Measurements from ENCODE around the gene WDR33. TPM values are rescaled to one million over a fixed set of nuclear protein-coding genes. Genes with fewer than 3 reads are reported as not detected.

WDR33 gene
- total RNA-seq, 1 experiment from 2014 or later, result 46.7 TPM

DNA sequence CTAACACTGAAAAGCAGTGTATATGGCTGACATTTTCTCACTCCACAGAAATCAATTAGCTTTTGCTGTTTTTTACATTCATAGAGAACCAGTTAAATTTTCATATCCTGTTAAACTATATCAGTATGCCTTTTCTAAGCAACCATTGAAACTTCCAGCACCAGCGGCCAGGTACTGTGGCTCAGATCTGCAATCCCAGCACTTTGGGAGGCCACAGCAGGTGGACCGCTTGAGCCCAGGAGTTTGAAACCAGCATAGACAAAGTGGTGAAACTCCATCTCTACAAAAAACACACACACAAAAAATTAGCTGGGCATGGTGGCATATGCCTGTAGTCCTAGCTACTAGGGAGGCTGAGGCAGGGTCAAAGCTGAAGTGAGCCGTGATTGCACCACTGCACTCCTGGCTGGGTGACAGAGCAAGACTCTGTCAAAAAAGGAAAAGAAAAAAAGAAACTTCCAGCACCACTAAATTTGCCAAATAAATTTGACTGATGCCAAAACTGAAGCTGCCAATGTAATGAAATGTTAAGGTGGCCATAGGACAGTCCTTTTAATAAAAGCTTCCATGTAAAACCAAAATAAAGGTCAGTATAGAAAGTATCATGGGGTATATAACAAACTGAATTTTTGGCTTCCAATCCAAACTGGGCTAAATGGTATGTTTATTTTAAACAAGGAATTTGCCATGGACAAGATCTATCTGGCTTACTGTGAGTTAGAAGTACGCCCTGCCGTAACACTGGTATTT lies 106.2 kb downstream of the WDR33 start:
- Mint-ChIP-seq H3K4me1 (ENCODE audit: insufficient read depth, unreplicated experiment) (peaks cover 19% of the 10 kb centered on the region), H3K9me3 (ENCODE audit: unreplicated experiment) (no peaks in the 10 kb centered on the region), H3K4me3 (ENCODE audit: unreplicated experiment) (no peak overlapping the region), H3K36me3 (ENCODE audit: insufficient read depth, unreplicated experiment) (peaks cover 41% of the 10 kb centered on the region), H3K27me3 (ENCODE audit: insufficient read depth, unreplicated experiment) (no peaks in the 10 kb centered on the region), H3K27ac (ENCODE audit: low read depth, unreplicated experiment) (no peak overlapping the region)
- BruUV-seq (replicated peaks), result no TSS peak
- ChIA-PET CTCF (interaction anchor here (0.7 kb wide), 2 partner anchors 11 to 54 kb away, joined by 3 read pairs; no protein-coding TSS in a partner anchor), POLR2A (interaction anchor here (0.6 to 1.4 kb wide), 7 partner anchors 9 to 397 kb away, joined by 3 to 6 read pairs (median 3); no protein-coding TSS in a partner anchor)
- DNase-seq (ENCODE audit: unreplicated experiment), result no peak
- TF ChIP-seq, protein P1, sequence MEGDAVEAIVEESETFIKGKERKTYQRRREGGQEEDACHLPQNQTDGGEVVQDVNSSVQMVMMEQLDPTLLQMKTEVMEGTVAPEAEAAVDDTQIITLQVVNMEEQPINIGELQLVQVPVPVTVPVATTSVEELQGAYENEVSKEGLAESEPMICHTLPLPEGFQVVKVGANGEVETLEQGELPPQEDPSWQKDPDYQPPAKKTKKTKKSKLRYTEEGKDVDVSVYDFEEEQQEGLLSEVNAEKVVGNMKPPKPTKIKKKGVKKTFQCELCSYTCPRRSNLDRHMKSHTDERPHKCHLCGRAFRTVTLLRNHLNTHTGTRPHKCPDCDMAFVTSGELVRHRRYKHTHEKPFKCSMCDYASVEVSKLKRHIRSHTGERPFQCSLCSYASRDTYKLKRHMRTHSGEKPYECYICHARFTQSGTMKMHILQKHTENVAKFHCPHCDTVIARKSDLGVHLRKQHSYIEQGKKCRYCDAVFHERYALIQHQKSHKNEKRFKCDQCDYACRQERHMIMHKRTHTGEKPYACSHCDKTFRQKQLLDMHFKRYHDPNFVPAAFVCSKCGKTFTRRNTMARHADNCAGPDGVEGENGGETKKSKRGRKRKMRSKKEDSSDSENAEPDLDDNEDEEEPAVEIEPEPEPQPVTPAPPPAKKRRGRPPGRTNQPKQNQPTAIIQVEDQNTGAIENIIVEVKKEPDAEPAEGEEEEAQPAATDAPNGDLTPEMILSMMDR (IDR thresholded peaks at IDR 0.05; ENCODE audit: unreplicated experiment), result no peak
- intact Hi-C loops (cut with micrococcal nuclease), result loop anchor here (5.0 kb wide), 1 partner anchor 107 kb away; the partner anchor contains the start of gene WDR33

DNA sequence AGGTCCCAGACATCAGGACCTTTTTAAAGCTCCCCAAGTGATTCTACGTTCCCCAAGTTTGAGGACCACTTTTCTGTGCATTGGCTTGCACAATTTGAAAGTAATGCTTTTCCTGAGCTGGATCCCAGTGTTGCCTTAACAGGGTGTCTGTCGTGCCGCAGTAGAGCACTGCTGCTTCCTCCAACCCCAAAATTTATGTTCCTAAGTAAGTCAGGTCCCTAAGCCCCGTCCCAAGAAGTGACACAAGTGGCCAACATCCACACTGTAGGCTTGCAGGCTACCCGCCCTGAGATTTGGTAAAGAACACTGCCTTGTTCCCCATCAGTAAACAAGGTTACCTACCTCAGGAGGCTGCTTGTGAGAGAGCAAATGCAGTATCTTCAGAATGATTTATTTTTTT lies 107.7 kb downstream of the WDR33 start:
- Mint-ChIP-seq H3K4me1 (ENCODE audit: insufficient read depth, unreplicated experiment) (peaks cover 19% of the 10 kb centered on the region), H3K27ac (ENCODE audit: low read depth, unreplicated experiment) (no peak overlapping the region), H3K4me3 (ENCODE audit: unreplicated experiment) (no peak overlapping the region), H3K9me3 (ENCODE audit: unreplicated experiment) (no peaks in the 10 kb centered on the region), H3K27me3 (ENCODE audit: insufficient read depth, unreplicated experiment) (no peaks in the 10 kb centered on the region), H3K36me3 (ENCODE audit: insufficient read depth, unreplicated experiment) (peaks cover 32% of the 10 kb centered on the region)
- ChIA-PET POLR2A (interaction anchor here (0.6 to 1.5 kb wide), 5 partner anchors 13 to 177 kb away, joined by 3 to 7 read pairs (median 3); partner anchors contain the start of gene IWS1), CTCF (interaction anchor here (0.7 kb wide), 2 partner anchors 11 to 37 kb away, joined by 3 to 5 read pairs; no protein-coding TSS in a partner anchor)
- TF ChIP-seq, protein P1 (IDR thresholded peaks at IDR 0.05; ENCODE audit: unreplicated experiment), result no peak
- DNase-seq (ENCODE audit: unreplicated experiment), result no peak
- no TSS peak for BruUV-seq (replicated peaks)
- intact Hi-C loops (cut with micrococcal nuclease), result loop anchor here (5.0 kb wide), 1 partner anchor 109 kb away; the partner anchor contains the start of gene WDR33

DNA sequence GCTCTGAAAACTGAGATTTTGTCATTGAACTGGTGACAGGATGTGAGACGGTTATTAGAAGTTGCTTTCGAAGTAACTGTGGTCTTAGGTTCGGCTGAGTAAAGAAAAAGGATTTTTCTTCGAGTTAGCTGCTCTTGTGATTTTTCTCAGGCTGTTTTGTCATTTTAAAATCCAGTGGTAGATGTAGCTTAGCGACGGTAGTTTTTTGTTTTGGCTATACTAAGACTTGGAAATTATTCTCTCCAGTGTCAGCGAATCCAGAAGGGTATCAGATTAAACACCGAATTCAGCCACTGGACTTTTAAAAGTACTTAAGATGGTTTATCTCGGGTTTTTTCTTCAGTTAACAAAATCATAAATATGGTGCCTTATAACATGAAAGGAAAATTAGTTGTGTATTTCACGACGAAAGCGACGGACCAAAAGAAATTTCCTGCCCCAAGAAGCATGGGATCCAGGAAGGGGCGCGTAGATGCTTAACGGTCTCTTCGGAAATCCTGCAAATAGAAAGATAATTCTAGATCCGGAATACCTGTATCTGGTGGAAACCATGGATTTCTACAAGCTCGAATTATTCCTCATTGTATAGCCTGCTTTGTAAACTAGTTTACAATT lies 108.5 kb downstream of the WDR33 start:
- TF ChIP-seq, protein P1 (IDR thresholded peaks at IDR 0.05; ENCODE audit: unreplicated experiment), result no peak
- no peak for DNase-seq (ENCODE audit: unreplicated experiment)
- Mint-ChIP-seq H3K4me1 (ENCODE audit: insufficient read depth, unreplicated experiment) (peaks cover 19% of the 10 kb centered on the region), H3K36me3 (ENCODE audit: insufficient read depth, unreplicated experiment) (peaks cover 25% of the 10 kb centered on the region), H3K9me3 (ENCODE audit: unreplicated experiment) (no peaks in the 10 kb centered on the region), H3K4me3 (ENCODE audit: unreplicated experiment) (peak overlapping the region; percentile 84), H3K27ac (ENCODE audit: low read depth, unreplicated experiment) (peak overlapping the region; percentile 90), H3K27me3 (ENCODE audit: insufficient read depth, unreplicated experiment) (no peaks in the 10 kb centered on the region)
- TSS peak; percentile 70 for BruUV-seq (replicated peaks)
- intact Hi-C loops (cut with micrococcal nuclease), result loop anchor here (5.0 kb wide), 1 partner anchor 110 kb away; the partner anchor contains the start of gene WDR33
- ChIA-PET POLR2A (interaction anchor here (0.6 to 2.0 kb wide), 19 partner anchors 8 to 316 kb away, joined by 3 to 11 read pairs (median 4); partner anchors contain the start of genes IWS1, POLR2D and WDR33), CTCF (interaction anchor here (0.7 kb wide), 1 partner anchor 38 kb away, joined by 5 read pairs; no protein-coding TSS in a partner anchor)

Measured in MCF 10A (cell line).